Measurements from ENCODE around the gene BCL2. TPM values are rescaled to one million over a fixed set of nuclear protein-coding genes. Genes with fewer than 3 reads are reported as not detected.

Gene BCL2
- total and polyA plus RNA-seq, 9 donors, result 13.7 to 43.9 (median 35.7) TPM

- intact Hi-C loops (cut with DNase I), result no loop called here
- H3K9me3 ChIP-seq, result no peaks in the 10 kb centered on the region
- no peak overlapping the region for H3K27ac ChIP-seq
- peak in 1 of 5 donors; percentile 52 for DNase-seq
- TF ChIP-seq CTCF (IDR thresholded peaks at IDR 0.05) (no peak), EP300 (IDR thresholded peaks at IDR 0.05) (no peak), POLR2A (IDR thresholded peaks at IDR 0.05) (no peak)
- H3K4me3 ChIP-seq, result no peak overlapping the region
- whole genome bisulfite sequencing, 3 donors, result 7 to 21% (median 9%) methylated on average over 14 of the region's 14 CpGs
- H3K36me3 ChIP-seq, result no peaks in the 10 kb centered on the region
- H3K4me1 ChIP-seq (ENCODE audit: insufficient read depth), result peaks cover 12% of the 10 kb centered on the region
- H3K27me3 ChIP-seq, result no peaks in the 10 kb centered on the region
Observed at GRCh38 chr18:63199743-63200241, 119.8 kb downstream of the BCL2 start.

GRCh38 chr18:63198868-63199742 lies 120.5 kb downstream of the BCL2 start:
- TF ChIP-seq CTCF (IDR thresholded peaks at IDR 0.05) (no peak), POLR2A (IDR thresholded peaks at IDR 0.05) (no peak), EP300 (IDR thresholded peaks at IDR 0.05) (no peak)
- Histone ChIP-seq H3K4me3 (no peak overlapping the region), H3K27ac (no peak overlapping the region), H3K9me3 (no peaks in the 10 kb centered on the region), H3K27me3 (no peaks in the 10 kb centered on the region), H3K4me1 (ENCODE audit: insufficient read depth) (peaks cover 12% of the 10 kb centered on the region), H3K36me3 (no peaks in the 10 kb centered on the region)
- 81 to 93% (median 82%) methylated on average over 5 of the region's 5 CpGs for WGBS, 3 donors
- intact Hi-C loops (cut with DNase I), result no loop called here
- DNase-seq, result no peak

GRCh38 chr18:63198098-63198760 lies 121.3 kb downstream of the BCL2 start:
- Histone ChIP-seq H3K36me3 (no peaks in the 10 kb centered on the region), H3K9me3 (no peaks in the 10 kb centered on the region), H3K27ac (no peak overlapping the region), H3K4me1 (ENCODE audit: insufficient read depth) (peaks cover 12% of the 10 kb centered on the region), H3K4me3 (no peak overlapping the region), H3K27me3 (no peaks in the 10 kb centered on the region)
- DNase-seq, result no peak
- no peak for TF ChIP-seq CTCF (IDR thresholded peaks at IDR 0.05)
- no peak for TF ChIP-seq POLR2A (IDR thresholded peaks at IDR 0.05)
- intact Hi-C loops (cut with DNase I), result no loop called here
- 62 to 78% (median 70%) methylated on average over 2 of the region's 2 CpGs for whole genome bisulfite sequencing, 3 donors

GRCh38 chr18:63197246-63197869 lies 122.2 kb downstream of the BCL2 start:
- no peaks in the 10 kb centered on the region for H3K36me3 ChIP-seq
- TF ChIP-seq CTCF (IDR thresholded peaks at IDR 0.05) (no peak), EP300 (IDR thresholded peaks at IDR 0.05) (no peak), POLR2A (IDR thresholded peaks at IDR 0.05) (no peak)
- no peaks in the 10 kb centered on the region for H3K9me3 ChIP-seq
- H3K27ac ChIP-seq, result no peak overlapping the region
- H3K4me3 ChIP-seq, result no peak overlapping the region
- intact Hi-C loops (cut with DNase I), result no loop called here
- no peaks in the 10 kb centered on the region for H3K27me3 ChIP-seq
- DNase-seq, result no peak
- H3K4me1 ChIP-seq (ENCODE audit: insufficient read depth), result peaks cover 12% of the 10 kb centered on the region
- 55 to 66% (median 64%) methylated on average over 8 of the region's 8 CpGs for WGBS, 3 donors

All from ovary (tissue), 9 donors.